Hepatocyte (in vitro differentiated cells): ENCODE results near the gene EPHA1. TPM values are rescaled to one million over a fixed set of nuclear protein-coding genes. Genes with fewer than 3 reads are reported as not detected.
"Not testable (repeated sequence)": the region's sequence is repeated elsewhere in the genome, so short reads cannot be mapped to it uniquely, and the experiment has no call there.

Experiments used
- DNase-seq: peaks from one replicate; pipeline ENCODE4 v3.0.0-alpha.2; 2016; ENCODE audit warnings: low spot score
- H2AFZ ChIP-seq: fragments of 200-600 bp; sonication (generic); 2 replicates; pipeline ENCODE4 v1.6.0; 2016; ENCODE audit warnings: antibody characterized with exemption, mild to moderate bottlenecking
- H3K27ac ChIP-seq: fragments of 200-600 bp; sonication (generic); 2 replicates; pipeline ENCODE4 v1.5.1; 2016; ENCODE audit warnings: mild to moderate bottlenecking
- H3K27me3 ChIP-seq: fragments of 200-600 bp; sonication (generic); 2 replicates; pipeline ENCODE4 v1.6.1; 2016
- H3K36me3 ChIP-seq: fragments of 200-600 bp; sonication (generic); replicated peaks from 2 replicates; pipeline ENCODE4 v1.5.1; 2016; ENCODE audit warnings: low read depth; ENCODE audit not compliant: insufficient read depth
- H3K4me1 ChIP-seq: fragments of 200-600 bp; sonication (generic); 2 replicates; pipeline ENCODE4 v1.5.1; 2016; ENCODE audit warnings: mild to moderate bottlenecking, moderate library complexity; ENCODE audit not compliant: insufficient read depth
- H3K4me2 ChIP-seq: fragments of 200-600 bp; sonication (generic); 2 replicates; pipeline ENCODE4 v1.6.0; 2016
- H3K4me3 ChIP-seq: fragments of 200-600 bp; sonication (generic); 2 replicates; pipeline ENCODE4 v1.5.1; 2016; ENCODE audit warnings: mild to moderate bottlenecking
- H3K79me2 ChIP-seq: fragments of 200-600 bp; sonication (generic); 2 replicates; pipeline ENCODE4 v1.6.0; 2017; ENCODE audit warnings: mild to moderate bottlenecking
- H3K9me2 ChIP-seq: fragments of 200-600 bp; sonication (generic); replicated peaks from 2 replicates; pipeline ENCODE4 v1.6.0; 2017; ENCODE audit warnings: mild to moderate bottlenecking; ENCODE audit not compliant: insufficient read depth
- H3K9me3 ChIP-seq: fragments of 200-600 bp; sonication (generic); 2 replicates; pipeline ENCODE4 v1.5.1; 2016; ENCODE audit warnings: low read depth, mild to moderate bottlenecking
- H4K20me1 ChIP-seq: fragments of 200-600 bp; sonication (generic); 2 replicates; pipeline ENCODE4 v1.6.0; 2016; ENCODE audit warnings: mild to moderate bottlenecking; ENCODE audit not compliant: insufficient read depth, poor library complexity, severe bottlenecking
- CTCF ChIP-seq: fragments of 200-600 bp; sonication (generic); IDR thresholded peaks from 2 replicates; pipeline ENCODE4 v1.5.1; 2016; ENCODE audit warnings: antibody characterized with exemption, mild to moderate bottlenecking; ENCODE audit not compliant: poor library complexity
- EZH2 ChIP-seq: fragments of 200-600 bp; sonication (generic); IDR thresholded peaks from 2 replicates; pipeline ENCODE4 v1.6.1; 2016; ENCODE audit warnings: antibody characterized with exemption, mild to moderate bottlenecking, borderline replicate concordance
- EZH2phosphoT487 ChIP-seq: fragments of 200-600 bp; sonication (generic); IDR thresholded peaks from one replicate; pipeline ENCODE4 v1.6.1; 2018; ENCODE audit warnings: antibody characterized with exemption, mild to moderate bottlenecking, low read depth, moderate library complexity; ENCODE audit not compliant: unreplicated experiment, severe bottlenecking
- WGBS: methylation state at CpG from one replicate; pipeline ENCODE4 v1.1.6; 2016; ENCODE audit warnings: low lambda C conversion rate; ENCODE audit errors: missing lambda C conversion rate; 5-methylcytosine and 5-hydroxymethylcytosine counted together
- polyA plus RNA-seq: library from polyadenylated mRNA; unstranded; fragments of >200 nt; fragmentation: Nextera tagmentation; extraction: Ambion mirVana; gene quantifications from 2 replicates; pipeline ENCODE4 v1.2.1, GENCODE V29; 2016
- total RNA-seq: library from RNA; depleted of rRNA; stranded (reverse); fragments of >200 nt; gene quantifications from 2 replicates; pipeline ENCODE4 v1.2.3, GENCODE V29; 2014

EPHA1 gene
- total and polyA plus RNA-seq, 2 experiments from 2014 or later, result 34.2 to 42.9 TPM

DNA sequence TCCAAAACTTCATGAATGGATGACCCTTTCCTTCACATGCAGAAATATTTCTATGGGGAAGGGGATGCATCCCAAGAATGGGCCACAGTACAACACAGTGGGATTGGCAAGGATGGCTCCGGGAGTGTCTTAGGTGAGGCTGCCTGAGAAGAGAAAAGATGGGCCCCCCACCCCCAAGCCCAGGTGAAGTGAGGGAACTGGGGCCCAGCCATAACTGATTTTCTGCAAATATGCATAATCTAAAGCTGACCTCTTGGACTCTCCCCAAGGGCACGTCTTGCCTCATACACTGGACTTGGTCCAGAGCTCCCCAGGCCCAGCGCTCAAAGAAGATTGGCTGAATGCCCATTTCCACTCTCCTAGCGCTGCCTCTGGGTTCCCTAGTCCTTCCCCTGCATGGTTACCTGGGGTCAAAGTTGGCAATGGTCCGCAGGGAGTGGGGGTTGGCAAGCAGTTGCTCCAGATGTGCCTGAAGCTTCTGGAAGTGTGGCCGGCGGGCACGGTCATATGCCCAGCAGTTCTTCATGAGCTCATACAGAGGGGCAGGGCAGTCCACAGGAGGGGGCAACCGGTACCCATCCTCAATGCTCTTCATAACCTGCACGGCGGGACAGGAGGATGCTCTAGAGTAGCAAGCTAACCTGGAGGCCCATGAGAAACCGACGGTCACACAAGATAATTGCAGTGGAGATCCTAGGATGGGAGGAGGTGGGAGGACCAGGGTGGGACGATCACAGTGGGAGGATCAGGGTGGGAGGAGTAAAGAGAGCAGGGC lies 15.2 kb downstream of the EPHA1 start:
- no peaks in the 10 kb centered on the region for H3K27me3 ChIP-seq
- no peaks in the 10 kb centered on the region for H3K9me2 ChIP-seq
- peak overlapping the region; percentile 37 for H3K4me2 ChIP-seq
- H4K20me1 ChIP-seq, result no peaks in the 10 kb centered on the region
- H3K4me3 ChIP-seq, result no peak overlapping the region
- no peak overlapping the region for H2AFZ ChIP-seq
- no peak overlapping the region for H3K27ac ChIP-seq
- H3K36me3 ChIP-seq, result no peaks in the 10 kb centered on the region
- whole genome bisulfite sequencing, result 90% methylated on average over 14 of the region's 14 CpGs
- H3K4me1 ChIP-seq, result peaks cover 35% of the 10 kb centered on the region
- no peak for TF ChIP-seq EZH2
- no peak for TF ChIP-seq CTCF
- no peak for TF ChIP-seq EZH2phosphoT487
- DNase-seq, result peak; percentile 77
- no peaks in the 10 kb centered on the region for H3K9me3 ChIP-seq
- H3K79me2 ChIP-seq, result no peaks in the 10 kb centered on the region

GRCh38 chr7:143392875-143393266 lies 15.8 kb downstream of the EPHA1 start:
- H2AFZ ChIP-seq, result no peak overlapping the region
- H3K4me2 ChIP-seq, result peak overlapping the region; percentile 37
- no peaks in the 10 kb centered on the region for H3K27me3 ChIP-seq
- no peaks in the 10 kb centered on the region for H3K9me3 ChIP-seq
- no peak overlapping the region for H3K27ac ChIP-seq
- peaks cover 5% of the 10 kb centered on the region for H4K20me1 ChIP-seq
- no peak overlapping the region for H3K4me3 ChIP-seq
- DNase-seq, result no peak
- peaks cover 35% of the 10 kb centered on the region for H3K4me1 ChIP-seq
- no peaks in the 10 kb centered on the region for H3K36me3 ChIP-seq
- 95% methylated on average over 6 of the region's 6 CpGs for WGBS
- no peaks in the 10 kb centered on the region for H3K9me2 ChIP-seq
- H3K79me2 ChIP-seq, result no peaks in the 10 kb centered on the region
- TF ChIP-seq EZH2, result no peak
- TF ChIP-seq CTCF, result no peak
- no peak for TF ChIP-seq EZH2phosphoT487

- not testable (repeated sequence) for H3K4me3 ChIP-seq, H3K9me2 ChIP-seq, H3K79me2 ChIP-seq, H3K36me3 ChIP-seq, H3K27me3 ChIP-seq, H3K9me3 ChIP-seq, DNase-seq, H3K4me2 ChIP-seq, H2AFZ ChIP-seq, H4K20me1 ChIP-seq
- 97% methylated on average over 8 of the region's 8 CpGs for WGBS
- Histone ChIP-seq H3K4me1 (peaks cover 35% of the 10 kb centered on the region), H3K27ac (peak overlapping the region; percentile 81)
These were observed 16.2 kb downstream of the EPHA1 start for GRCh38 chr7:143392427-143392826.

DNA sequence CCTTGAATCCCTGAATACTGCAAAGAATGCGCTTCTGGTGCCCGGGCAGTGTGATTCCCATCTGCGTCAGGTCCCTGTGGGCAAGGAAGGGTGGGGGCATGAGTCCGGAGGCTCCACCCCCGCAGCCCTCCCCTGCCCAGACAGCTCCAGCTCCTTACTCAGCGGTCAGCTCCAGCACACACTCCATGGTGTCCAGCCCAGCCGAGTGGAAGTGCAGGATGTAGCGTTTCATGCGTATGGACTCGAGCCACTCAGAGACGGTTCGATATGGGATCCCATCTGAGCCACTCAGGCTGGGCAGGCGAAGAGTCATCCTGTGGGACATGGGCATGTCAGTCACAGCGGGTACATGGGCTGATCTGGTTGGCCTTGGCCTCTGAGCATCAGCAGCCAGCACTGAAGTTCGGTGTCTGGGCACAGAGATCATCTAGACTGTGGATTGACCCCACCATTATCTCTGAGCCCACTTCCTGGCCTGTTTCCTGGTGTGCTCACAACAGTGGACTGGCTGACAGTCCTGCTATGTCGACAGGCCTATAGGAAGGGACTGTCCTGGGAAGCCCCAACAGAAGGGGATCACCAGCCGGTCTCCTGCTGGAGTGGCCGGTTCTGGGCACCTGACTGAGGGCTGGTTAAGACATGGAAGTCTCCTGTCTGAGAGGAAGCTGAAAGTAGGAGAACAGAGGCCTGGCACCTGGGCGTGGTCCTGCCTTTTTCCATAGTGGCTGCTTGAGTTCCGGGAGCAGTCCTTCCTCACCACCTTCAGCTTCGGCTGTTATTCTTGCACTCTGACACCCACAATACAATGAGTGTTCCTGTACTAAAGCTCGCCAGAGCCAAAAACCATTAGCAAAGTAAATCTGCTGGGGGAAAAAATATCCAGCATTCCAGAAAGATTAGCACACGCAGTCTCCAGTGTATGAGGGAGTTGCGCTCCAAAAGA lies 16.9 kb downstream of the EPHA1 start:
- 85% methylated on average over 24 of the region's 24 CpGs for WGBS
- Histone ChIP-seq H4K20me1 (peaks cover 13% of the 10 kb centered on the region), H3K4me2 (no peak overlapping the region), H3K4me3 (no peak overlapping the region), H3K9me3 (no peaks in the 10 kb centered on the region), H3K79me2 (no peaks in the 10 kb centered on the region), H3K36me3 (no peaks in the 10 kb centered on the region), H3K27ac (peak overlapping the region; percentile 81), H2AFZ (no peak overlapping the region), H3K9me2 (no peaks in the 10 kb centered on the region), H3K27me3 (no peaks in the 10 kb centered on the region), H3K4me1 (peaks cover 38% of the 10 kb centered on the region)
- no peak for TF ChIP-seq EZH2
- TF ChIP-seq EZH2phosphoT487, result no peak
- TF ChIP-seq CTCF, result no peak
- no peak for DNase-seq
